Ascending aorta (tissue), 2 donors: ENCODE measurements around the gene CELF2. TPM values are rescaled to one million over a fixed set of nuclear protein-coding genes. Genes with fewer than 3 reads are reported as not detected.

ENCODE experiments used
- DNase-seq, 2 donors: peaks; one replicate each; pipeline ENCODE4 v3.0.0-alpha.2; 2019; ENCODE audit warnings: low spot score in 2 of 2
- H3K27ac ChIP-seq, 2 donors: fragments of 200-600 bp; sonication (generic); one replicate each; pipeline ENCODE4 v1.5.1; 2016 to 2017; ENCODE audit warnings: mild to moderate bottlenecking in 1 of 2
- H3K27me3 ChIP-seq: fragments of 200-600 bp; sonication (generic); one replicate; pipeline ENCODE4 v1.5.1; 2017
- H3K36me3 ChIP-seq, 2 donors: fragments of 200-600 bp; sonication (generic); one replicate each; pipeline ENCODE4 v1.5.1; 2016
- H3K4me1 ChIP-seq, 2 donors: fragments of 200-600 bp; sonication (generic); one replicate each; pipeline ENCODE4 v1.5.1; 2016 to 2017; ENCODE audit warnings: mild to moderate bottlenecking in 1 of 2
- H3K4me3 ChIP-seq, 2 donors: fragments of 200-600 bp; sonication (generic); one replicate each; pipeline ENCODE4 v1.5.1; 2016 to 2017; ENCODE audit warnings: mild to moderate bottlenecking in 1 of 2
- H3K9me3 ChIP-seq, 2 donors: fragments of 200-600 bp; sonication (generic); one replicate each; pipeline ENCODE4 v1.5.1; 2016
- intact Hi-C: fragments of 100-400 bp; cut with DNase I; formaldehyde crosslinking; loops from one replicate; pipeline ENCODE4 v1.15.1; 2023
- total RNA-seq: library from RNA; depleted of rRNA; stranded (reverse); fragments of >200 nt; gene quantifications from one replicate; pipeline ENCODE4 v1.1.0, GENCODE V29; 2016
- TF ChIP-seq, protein P1 (sequence below), 3 experiments: fragments of 200-600 bp in 2 of 3; fragments of 450-650 bp in 1 of 3; sonication (generic) in 2 of 3; IDR thresholded peaks; one replicate each; pipeline ENCODE4 v1.5.1; 2016 to 2019; ENCODE audit warnings: antibody characterized with exemption in 3 of 3, mild to moderate bottlenecking in 1 of 3, moderate library complexity in 1 of 3

Gene CELF2
- total RNA-seq, 1 donor from 2014 or later: 26.6 TPM

DNA sequence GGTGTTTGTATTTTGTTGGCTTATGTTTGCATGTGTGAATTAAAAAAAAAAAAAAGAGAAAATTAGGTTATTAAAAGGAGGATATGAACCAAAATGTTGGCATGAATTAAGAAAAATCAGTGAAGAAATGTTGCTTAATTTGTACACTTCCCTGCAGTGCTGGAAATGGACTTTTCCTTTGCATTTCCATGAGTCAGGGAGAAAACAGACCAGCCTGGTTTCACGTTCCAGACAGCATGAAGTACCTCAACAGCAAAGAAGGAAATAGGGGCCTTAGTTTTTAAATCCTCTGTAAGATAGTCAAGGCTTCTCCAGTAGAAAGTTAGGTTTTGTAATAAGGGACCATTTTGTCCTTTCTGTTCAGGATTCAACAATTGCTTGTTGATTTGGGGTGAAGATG is 159.7 kb downstream of the CELF2 start:
- Histone ChIP-seq H3K4me3 (no peak overlapping the region), H3K36me3 (no peaks in the 10 kb centered on the region), H3K4me1 (peaks cover 4 to 10% of the 10 kb centered on the region in 2 donors)

DNA sequence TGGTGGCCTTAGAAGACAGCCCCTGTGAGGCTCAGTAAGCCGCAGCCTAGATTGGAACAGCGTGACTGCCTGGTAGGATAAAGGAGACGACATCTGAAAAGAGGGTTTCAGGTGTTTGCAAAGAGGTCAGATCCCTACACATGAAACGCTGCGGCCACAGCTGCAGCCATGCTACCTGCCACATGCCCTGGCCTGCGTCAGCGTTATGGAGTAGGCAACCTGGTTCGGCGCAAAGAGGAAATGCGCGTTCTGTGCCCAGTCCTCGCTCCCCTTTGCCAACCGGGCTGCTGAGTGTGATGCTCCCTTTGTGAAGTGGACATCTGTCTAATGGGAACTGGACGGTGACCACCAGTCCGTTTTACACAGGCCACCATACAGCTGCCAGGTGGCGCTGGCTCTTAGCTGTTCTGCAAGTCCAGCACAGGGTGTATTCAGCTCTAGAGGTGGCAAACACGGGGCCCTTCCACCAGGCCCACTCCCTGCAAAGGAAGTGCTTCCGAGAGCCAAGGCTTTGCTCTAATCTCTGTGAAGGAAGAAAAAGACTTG is 160.3 kb downstream of the CELF2 start:
- H3K27me3 ChIP-seq: no peaks in the 10 kb centered on the region
- H3K4me3 ChIP-seq: no peak overlapping the region
- peak overlapping the region in 1 of 2 donors; percentile 55 for H3K27ac ChIP-seq
- intact Hi-C loops: no loop called here
- no peaks in the 10 kb centered on the region for H3K9me3 ChIP-seq
- H3K4me1 ChIP-seq: peaks cover 4 to 10% of the 10 kb centered on the region in 2 donors
- H3K36me3 ChIP-seq: no peaks in the 10 kb centered on the region
- TF ChIP-seq, protein P1, sequence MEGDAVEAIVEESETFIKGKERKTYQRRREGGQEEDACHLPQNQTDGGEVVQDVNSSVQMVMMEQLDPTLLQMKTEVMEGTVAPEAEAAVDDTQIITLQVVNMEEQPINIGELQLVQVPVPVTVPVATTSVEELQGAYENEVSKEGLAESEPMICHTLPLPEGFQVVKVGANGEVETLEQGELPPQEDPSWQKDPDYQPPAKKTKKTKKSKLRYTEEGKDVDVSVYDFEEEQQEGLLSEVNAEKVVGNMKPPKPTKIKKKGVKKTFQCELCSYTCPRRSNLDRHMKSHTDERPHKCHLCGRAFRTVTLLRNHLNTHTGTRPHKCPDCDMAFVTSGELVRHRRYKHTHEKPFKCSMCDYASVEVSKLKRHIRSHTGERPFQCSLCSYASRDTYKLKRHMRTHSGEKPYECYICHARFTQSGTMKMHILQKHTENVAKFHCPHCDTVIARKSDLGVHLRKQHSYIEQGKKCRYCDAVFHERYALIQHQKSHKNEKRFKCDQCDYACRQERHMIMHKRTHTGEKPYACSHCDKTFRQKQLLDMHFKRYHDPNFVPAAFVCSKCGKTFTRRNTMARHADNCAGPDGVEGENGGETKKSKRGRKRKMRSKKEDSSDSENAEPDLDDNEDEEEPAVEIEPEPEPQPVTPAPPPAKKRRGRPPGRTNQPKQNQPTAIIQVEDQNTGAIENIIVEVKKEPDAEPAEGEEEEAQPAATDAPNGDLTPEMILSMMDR (IDR thresholded peaks at IDR 0.05): no peak
- no peak for DNase-seq

More for the DNA sequence above, 159.7 kb downstream of the CELF2 start:
- no peaks in the 10 kb centered on the region for H3K27me3 ChIP-seq
- intact Hi-C loops: no loop called here
- peak overlapping the region in 1 of 2 donors; percentile 55 for H3K27ac ChIP-seq
- TF ChIP-seq, protein P1 (IDR thresholded peaks at IDR 0.05): no peak
- no peaks in the 10 kb centered on the region for H3K9me3 ChIP-seq
- no peak for DNase-seq

DNA sequence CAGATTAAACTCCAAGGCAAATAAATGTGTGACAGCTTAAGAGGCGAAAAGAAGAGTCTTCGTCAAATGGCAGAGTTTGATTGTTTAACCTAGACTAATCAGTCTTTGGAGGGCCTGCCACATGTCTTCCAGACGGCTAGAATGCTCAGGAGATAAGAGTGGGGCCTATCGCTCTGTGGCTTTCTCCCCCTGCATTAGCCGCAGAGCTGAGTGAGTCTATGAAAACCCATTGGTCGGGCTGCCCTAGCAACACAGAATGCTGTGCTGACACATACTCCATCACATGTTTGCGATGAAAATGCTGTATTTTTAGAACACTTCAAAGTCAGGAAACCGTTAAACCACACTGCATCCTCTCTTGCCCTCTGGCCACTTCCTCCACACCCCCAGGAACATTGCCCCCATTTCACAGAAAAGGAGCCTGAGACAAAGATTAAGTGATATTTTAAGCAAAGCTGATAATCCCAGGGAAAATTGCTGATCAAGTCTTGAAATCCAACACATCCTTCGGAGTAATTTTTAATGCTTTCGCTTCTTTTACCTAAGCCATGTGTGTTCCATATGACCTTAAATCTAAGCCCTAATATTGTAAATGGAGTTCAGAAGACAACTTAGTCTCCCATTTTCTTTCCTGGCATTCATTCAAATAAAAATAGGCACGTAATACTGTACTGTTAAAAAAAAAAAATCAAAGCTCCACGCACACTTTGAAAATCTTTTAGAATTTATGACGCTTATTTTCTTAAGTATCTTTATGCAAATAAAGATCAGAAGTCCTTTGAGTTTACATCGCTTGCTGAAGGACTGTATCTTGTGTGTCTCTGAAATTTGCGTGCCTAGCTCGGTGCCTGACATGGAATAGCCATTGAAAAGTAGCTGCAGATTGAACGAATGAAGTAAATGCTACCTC is 161.2 kb downstream of the CELF2 start:
- Histone ChIP-seq H3K4me3 (no peak overlapping the region), H3K27me3 (no peaks in the 10 kb centered on the region), H3K36me3 (no peaks in the 10 kb centered on the region), H3K9me3 (no peaks in the 10 kb centered on the region), H3K27ac (peak overlapping the region in 1 of 2 donors; percentile 55), H3K4me1 (peaks cover 4 to 10% of the 10 kb centered on the region in 2 donors)
- TF ChIP-seq, protein P1 (IDR thresholded peaks at IDR 0.05): no peak
- peak in 1 of 2 donors; percentile 45 for DNase-seq
- intact Hi-C loops: no loop called here

DNA sequence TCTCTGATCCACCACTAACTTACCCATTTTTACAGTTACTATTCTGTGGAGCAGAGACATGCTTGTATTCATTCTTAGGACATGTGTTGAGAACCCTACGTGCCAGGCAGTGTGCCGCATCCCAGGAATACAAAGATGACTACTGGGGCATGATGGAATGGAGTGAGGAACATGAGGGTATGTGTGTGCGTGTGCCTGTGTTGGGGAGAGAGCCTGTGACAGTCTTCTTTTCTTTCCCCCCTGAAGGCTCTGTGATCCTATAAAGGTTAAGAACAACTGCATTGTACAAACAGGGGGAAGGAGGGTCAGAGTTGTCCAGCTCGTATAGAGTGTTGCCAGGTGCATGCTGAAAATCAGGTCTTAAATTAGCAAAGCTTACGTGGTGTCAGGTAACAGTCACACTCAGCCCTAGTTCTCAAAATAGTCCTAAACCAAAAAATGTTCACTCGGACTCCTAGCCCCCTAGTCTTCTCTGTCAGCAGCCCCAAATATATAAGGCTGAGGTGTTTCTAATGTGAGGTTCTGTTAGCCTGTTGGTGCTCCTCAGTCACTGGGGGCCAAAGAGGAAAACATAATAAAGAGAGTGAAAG is 161.9 kb downstream of the CELF2 start:
- peaks cover 4 to 10% of the 10 kb centered on the region in 2 donors for H3K4me1 ChIP-seq
- intact Hi-C loops: no loop called here
- H3K4me3 ChIP-seq: no peak overlapping the region
- DNase-seq: no peak
- no peaks in the 10 kb centered on the region for H3K9me3 ChIP-seq
- no peaks in the 10 kb centered on the region for H3K36me3 ChIP-seq
- H3K27me3 ChIP-seq: no peaks in the 10 kb centered on the region
- H3K27ac ChIP-seq: peak overlapping the region in 1 of 2 donors; percentile 20
- TF ChIP-seq, protein P1 (IDR thresholded peaks at IDR 0.05): no peak

DNA sequence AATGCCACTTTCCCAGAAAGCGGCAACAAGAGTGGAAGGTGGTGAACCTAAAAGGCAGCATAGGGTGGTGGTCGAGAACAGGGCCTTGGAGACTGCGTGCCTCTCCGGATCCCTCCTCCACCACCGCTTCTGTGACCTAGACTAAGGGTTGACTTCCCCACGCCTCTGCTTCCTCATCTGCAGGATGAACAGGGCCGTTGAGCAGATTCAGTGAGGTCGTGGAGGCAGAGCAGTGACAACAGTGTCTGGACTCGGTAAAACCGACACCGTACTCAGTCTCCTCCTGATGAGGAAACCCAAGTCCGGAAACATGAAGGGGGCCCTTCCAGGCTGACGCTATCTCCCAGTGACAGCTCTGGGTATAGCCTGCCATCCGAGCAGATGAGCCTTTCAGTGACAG is 162.6 kb downstream of the CELF2 start:
- intact Hi-C loops: no loop called here
- H3K9me3 ChIP-seq: peaks cover 2 to 3% of the 10 kb centered on the region in 2 donors
- H3K4me3 ChIP-seq: no peak overlapping the region
- no peak for DNase-seq
- H3K27ac ChIP-seq: peak overlapping the region in 1 of 2 donors; percentile 20
- no peaks in the 10 kb centered on the region for H3K27me3 ChIP-seq
- TF ChIP-seq, protein P1 (IDR thresholded peaks at IDR 0.05): no peak
- H3K4me1 ChIP-seq: peaks cover 4 to 10% of the 10 kb centered on the region in 2 donors
- H3K36me3 ChIP-seq: peaks cover 2% of the 10 kb centered on the region in 2 donors
